SK-N-SH treated with all-trans-retinoic acid at 6 μM for 48 hours (cell line): ENCODE results near the gene ARHGAP26.

ENCODE experiments used
- ATAC-seq: fragments of 200-7000 bp; cut with Tn5 transposase; 3 replicates; pipeline ENCODE4 v1.9.1; 2020; ENCODE audit warnings: mild to moderate bottlenecking, moderate library complexity
- ARNTL ChIP-seq: fragments of 450-650 bp; formaldehyde crosslinking; IDR thresholded peaks from 2 replicates; pipeline ENCODE4 v1.5.0; 2020; ENCODE audit warnings: low read depth, mild to moderate bottlenecking, moderate library complexity, borderline replicate concordance
- BACH2 ChIP-seq: fragments of 250-450 bp; sonication (Bioruptor Pico); IDR thresholded peaks from 2 replicates; pipeline ENCODE4 v1.9.0; 2021; ENCODE audit warnings: mild to moderate bottlenecking, borderline replicate concordance
- GLIS3 ChIP-seq: fragments of 250-450 bp; sonication (Bioruptor Pico); IDR thresholded peaks from 2 replicates; pipeline ENCODE4 v1.5.0; 2020; ENCODE audit warnings: mild to moderate bottlenecking, moderate library complexity
- ISL1 ChIP-seq: fragments of 250-450 bp; sonication (Bioruptor Pico); IDR thresholded peaks from 2 replicates; pipeline ENCODE4 v2.1.2; 2022; ENCODE audit warnings: mild to moderate bottlenecking, moderate library complexity
- OSR1 ChIP-seq: fragments of 250-450 bp; sonication (Bioruptor Pico); IDR thresholded peaks from 2 replicates; pipeline ENCODE4 v1.8.0; 2022; ENCODE audit warnings: moderate library complexity, mild to moderate bottlenecking, inconsistent platforms
- PPARA ChIP-seq: fragments of 250-450 bp; sonication (Bioruptor Pico); IDR thresholded peaks from 2 replicates; pipeline ENCODE4 v1.5.0; 2020; ENCODE audit warnings: mild to moderate bottlenecking, borderline replicate concordance
- RARB ChIP-seq: fragments of 250-450 bp; sonication (Bioruptor Pico); IDR thresholded peaks from 2 replicates; pipeline ENCODE4 v1.8.0; 2021; ENCODE audit warnings: mild to moderate bottlenecking, moderate library complexity
- SNAI2 ChIP-seq: fragments of 250-450 bp; sonication (Bioruptor Pico); IDR thresholded peaks from 2 replicates; pipeline ENCODE4 v1.5.0; 2020; ENCODE audit warnings: mild to moderate bottlenecking, moderate library complexity
- TCF4 ChIP-seq: fragments of 250-450 bp; sonication (Bioruptor Pico); IDR thresholded peaks from 2 replicates; pipeline ENCODE4 v1.8.0; 2021; ENCODE audit warnings: mild to moderate bottlenecking, moderate library complexity, borderline replicate concordance
- TOX ChIP-seq: fragments of 250-450 bp; sonication (Bioruptor Pico); IDR thresholded peaks from 2 replicates; pipeline ENCODE4 v1.8.0; 2021; ENCODE audit warnings: mild to moderate bottlenecking, moderate library complexity, borderline replicate concordance
- ZC3H10 ChIP-seq: fragments of 250-450 bp; sonication (Bioruptor Pico); IDR thresholded peaks from 2 replicates; pipeline ENCODE4 v1.5.1; 2021; ENCODE audit warnings: mild to moderate bottlenecking, moderate library complexity
- ZFP3 ChIP-seq: fragments of 250-450 bp; sonication (Bioruptor Pico); IDR thresholded peaks from 2 replicates; pipeline ENCODE4 v1.5.0; 2020; ENCODE audit warnings: mild to moderate bottlenecking, moderate library complexity
- ZFP30 ChIP-seq: fragments of 450-650 bp; formaldehyde crosslinking; IDR thresholded peaks from 2 replicates; pipeline ENCODE4 v1.5.0; 2022; ENCODE audit warnings: mild to moderate bottlenecking, moderate library complexity
- ZNF565 ChIP-seq: fragments of 450-650 bp; formaldehyde crosslinking; conservative IDR thresholded peaks from 2 replicates; pipeline ENCODE4 v1.5.0; 2020; ENCODE audit warnings: low read depth, mild to moderate bottlenecking, moderate library complexity
- ZNF8 ChIP-seq: fragments of 450-650 bp; formaldehyde crosslinking; IDR thresholded peaks from 2 replicates; pipeline ENCODE4 v1.5.0; 2020; ENCODE audit warnings: mild to moderate bottlenecking, moderate library complexity
- TF ChIP-seq, protein P1 (sequence below): fragments of 250-450 bp; sonication (Bioruptor Pico); IDR thresholded peaks from 2 replicates; pipeline ENCODE4 v1.8.0; 2021; ENCODE audit warnings: low read depth, mild to moderate bottlenecking, moderate library complexity, borderline replicate concordance
- TF ChIP-seq, protein P2 (sequence below): fragments of 250-450 bp; sonication (Bioruptor Pico); IDR thresholded peaks from 2 replicates; pipeline ENCODE4 v1.8.0; 2020; ENCODE audit warnings: mild to moderate bottlenecking, moderate library complexity, borderline replicate concordance
- TF ChIP-seq, protein P3 (sequence below): fragments of 250-450 bp; sonication (Bioruptor Pico); IDR thresholded peaks from 2 replicates; pipeline ENCODE4 v1.5.0; 2020; ENCODE audit warnings: mild to moderate bottlenecking, moderate library complexity
- TF ChIP-seq, protein P4 (sequence below): fragments of 250-450 bp; sonication (Bioruptor Pico); IDR thresholded peaks from 2 replicates; pipeline ENCODE4 v1.5.1; 2020; ENCODE audit warnings: low read depth, mild to moderate bottlenecking, moderate library complexity
- TF ChIP-seq, protein P5 (sequence below): fragments of 250-450 bp; sonication (Bioruptor Pico); IDR thresholded peaks from 2 replicates; pipeline ENCODE4 v1.5.1; 2021; ENCODE audit warnings: mild to moderate bottlenecking, moderate library complexity

ARHGAP26 gene

DNA sequence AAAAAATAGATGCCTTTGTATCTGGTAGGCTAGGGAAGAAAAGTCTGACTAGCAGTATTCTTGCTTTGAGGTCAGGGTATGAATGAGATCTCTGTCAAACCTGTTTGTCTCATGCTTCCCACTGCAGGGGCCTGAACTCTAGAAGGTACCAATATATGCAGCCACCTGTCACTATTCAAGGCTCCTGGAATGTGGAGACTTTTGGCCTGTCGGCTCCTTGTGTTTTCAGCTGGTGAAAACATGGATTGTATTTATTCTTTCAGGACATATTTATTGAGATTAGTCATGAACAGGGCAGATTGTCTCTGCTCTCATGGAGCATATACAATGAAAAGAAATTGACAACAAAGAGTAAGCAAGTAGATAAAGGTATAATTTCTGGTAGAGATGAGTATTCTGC, 255.8 kb downstream of the ARHGAP26 start:
- TF ChIP-seq OSR1 (no peak), TOX (CRISPR knock-in tag) (no peak), ZFP3 (CRISPR knock-in tag) (no peak), ZNF8 (CRISPR knock-in tag) (no peak), ARNTL (CRISPR knock-in tag) (no peak), GLIS3 (CRISPR knock-in tag) (no peak), RARB (no peak), ISL1 (CRISPR knock-in tag) (no peak), TCF4 (CRISPR knock-in tag) (no peak), SNAI2 (CRISPR knock-in tag) (no peak), ZNF565 (CRISPR knock-in tag) (no peak), BACH2 (CRISPR knock-in tag) (no peak), PPARA (CRISPR knock-in tag) (no peak), ZFP30 (CRISPR knock-in tag) (no peak), ZC3H10 (no peak)
- TF ChIP-seq, protein P1, sequence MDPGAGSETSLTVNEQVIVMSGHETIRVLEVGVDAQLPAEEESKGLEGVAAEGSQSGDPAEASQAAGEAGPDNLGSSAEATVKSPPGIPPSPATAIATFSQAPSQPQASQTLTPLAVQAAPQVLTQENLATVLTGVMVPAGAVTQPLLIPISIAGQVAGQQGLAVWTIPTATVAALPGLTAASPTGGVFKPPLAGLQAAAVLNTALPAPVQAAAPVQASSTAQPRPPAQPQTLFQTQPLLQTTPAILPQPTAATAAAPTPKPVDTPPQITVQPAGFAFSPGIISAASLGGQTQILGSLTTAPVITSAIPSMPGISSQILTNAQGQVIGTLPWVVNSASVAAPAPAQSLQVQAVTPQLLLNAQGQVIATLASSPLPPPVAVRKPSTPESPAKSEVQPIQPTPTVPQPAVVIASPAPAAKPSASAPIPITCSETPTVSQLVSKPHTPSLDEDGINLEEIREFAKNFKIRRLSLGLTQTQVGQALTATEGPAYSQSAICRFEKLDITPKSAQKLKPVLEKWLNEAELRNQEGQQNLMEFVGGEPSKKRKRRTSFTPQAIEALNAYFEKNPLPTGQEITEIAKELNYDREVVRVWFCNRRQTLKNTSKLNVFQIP (CRISPR knock-in tag), result no peak
- TF ChIP-seq, protein P2, sequence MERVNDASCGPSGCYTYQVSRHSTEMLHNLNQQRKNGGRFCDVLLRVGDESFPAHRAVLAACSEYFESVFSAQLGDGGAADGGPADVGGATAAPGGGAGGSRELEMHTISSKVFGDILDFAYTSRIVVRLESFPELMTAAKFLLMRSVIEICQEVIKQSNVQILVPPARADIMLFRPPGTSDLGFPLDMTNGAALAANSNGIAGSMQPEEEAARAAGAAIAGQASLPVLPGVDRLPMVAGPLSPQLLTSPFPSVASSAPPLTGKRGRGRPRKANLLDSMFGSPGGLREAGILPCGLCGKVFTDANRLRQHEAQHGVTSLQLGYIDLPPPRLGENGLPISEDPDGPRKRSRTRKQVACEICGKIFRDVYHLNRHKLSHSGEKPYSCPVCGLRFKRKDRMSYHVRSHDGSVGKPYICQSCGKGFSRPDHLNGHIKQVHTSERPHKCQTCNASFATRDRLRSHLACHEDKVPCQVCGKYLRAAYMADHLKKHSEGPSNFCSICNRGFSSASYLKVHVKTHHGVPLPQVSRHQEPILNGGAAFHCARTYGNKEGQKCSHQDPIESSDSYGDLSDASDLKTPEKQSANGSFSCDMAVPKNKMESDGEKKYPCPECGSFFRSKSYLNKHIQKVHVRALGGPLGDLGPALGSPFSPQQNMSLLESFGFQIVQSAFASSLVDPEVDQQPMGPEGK, result no peak
- TF ChIP-seq, protein P3, sequence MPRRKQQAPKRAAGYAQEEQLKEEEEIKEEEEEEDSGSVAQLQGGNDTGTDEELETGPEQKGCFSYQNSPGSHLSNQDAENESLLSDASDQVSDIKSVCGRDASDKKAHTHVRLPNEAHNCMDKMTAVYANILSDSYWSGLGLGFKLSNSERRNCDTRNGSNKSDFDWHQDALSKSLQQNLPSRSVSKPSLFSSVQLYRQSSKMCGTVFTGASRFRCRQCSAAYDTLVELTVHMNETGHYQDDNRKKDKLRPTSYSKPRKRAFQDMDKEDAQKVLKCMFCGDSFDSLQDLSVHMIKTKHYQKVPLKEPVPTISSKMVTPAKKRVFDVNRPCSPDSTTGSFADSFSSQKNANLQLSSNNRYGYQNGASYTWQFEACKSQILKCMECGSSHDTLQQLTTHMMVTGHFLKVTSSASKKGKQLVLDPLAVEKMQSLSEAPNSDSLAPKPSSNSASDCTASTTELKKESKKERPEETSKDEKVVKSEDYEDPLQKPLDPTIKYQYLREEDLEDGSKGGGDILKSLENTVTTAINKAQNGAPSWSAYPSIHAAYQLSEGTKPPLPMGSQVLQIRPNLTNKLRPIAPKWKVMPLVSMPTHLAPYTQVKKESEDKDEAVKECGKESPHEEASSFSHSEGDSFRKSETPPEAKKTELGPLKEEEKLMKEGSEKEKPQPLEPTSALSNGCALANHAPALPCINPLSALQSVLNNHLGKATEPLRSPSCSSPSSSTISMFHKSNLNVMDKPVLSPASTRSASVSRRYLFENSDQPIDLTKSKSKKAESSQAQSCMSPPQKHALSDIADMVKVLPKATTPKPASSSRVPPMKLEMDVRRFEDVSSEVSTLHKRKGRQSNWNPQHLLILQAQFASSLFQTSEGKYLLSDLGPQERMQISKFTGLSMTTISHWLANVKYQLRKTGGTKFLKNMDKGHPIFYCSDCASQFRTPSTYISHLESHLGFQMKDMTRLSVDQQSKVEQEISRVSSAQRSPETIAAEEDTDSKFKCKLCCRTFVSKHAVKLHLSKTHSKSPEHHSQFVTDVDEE (CRISPR knock-in tag), result no peak
- TF ChIP-seq, protein P4, sequence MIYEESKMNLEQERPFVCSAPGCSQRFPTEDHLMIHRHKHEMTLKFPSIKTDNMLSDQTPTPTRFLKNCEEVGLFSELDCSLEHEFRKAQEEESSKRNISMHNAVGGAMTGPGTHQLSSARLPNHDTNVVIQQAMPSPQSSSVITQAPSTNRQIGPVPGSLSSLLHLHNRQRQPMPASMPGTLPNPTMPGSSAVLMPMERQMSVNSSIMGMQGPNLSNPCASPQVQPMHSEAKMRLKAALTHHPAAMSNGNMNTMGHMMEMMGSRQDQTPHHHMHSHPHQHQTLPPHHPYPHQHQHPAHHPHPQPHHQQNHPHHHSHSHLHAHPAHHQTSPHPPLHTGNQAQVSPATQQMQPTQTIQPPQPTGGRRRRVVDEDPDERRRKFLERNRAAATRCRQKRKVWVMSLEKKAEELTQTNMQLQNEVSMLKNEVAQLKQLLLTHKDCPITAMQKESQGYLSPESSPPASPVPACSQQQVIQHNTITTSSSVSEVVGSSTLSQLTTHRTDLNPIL (CRISPR knock-in tag), result no peak
- TF ChIP-seq, protein P5, sequence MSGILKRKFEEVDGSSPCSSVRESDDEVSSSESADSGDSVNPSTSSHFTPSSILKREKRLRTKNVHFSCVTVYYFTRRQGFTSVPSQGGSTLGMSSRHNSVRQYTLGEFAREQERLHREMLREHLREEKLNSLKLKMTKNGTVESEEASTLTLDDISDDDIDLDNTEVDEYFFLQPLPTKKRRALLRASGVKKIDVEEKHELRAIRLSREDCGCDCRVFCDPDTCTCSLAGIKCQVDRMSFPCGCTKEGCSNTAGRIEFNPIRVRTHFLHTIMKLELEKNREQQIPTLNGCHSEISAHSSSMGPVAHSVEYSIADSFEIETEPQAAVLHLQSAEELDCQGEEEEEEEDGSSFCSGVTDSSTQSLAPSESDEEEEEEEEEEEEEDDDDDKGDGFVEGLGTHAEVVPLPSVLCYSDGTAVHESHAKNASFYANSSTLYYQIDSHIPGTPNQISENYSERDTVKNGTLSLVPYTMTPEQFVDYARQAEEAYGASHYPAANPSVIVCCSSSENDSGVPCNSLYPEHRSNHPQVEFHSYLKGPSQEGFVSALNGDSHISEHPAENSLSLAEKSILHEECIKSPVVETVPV, result no peak
- ATAC-seq, result no peak

DNA sequence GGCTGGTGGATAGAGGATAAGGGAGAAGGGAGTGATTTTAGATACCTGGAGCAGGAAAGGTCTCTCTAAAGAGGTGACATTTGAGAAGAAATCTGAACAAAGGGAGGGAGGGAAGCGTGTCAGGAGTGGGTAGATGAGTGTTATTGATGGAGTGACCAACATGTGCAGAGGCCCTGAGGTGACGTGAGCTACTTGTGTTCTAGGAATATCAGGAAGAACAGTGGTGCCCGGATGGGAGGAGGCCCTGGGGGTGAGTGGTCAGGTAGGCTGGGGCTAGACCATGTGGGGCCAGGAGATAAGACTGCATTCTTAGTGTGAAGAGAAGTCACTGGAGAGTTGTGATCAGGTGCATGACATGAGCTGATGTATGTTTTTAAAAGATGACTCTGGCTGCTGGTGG, 256.2 kb downstream of the ARHGAP26 start:
- no peak for TF ChIP-seq ZFP3 (CRISPR knock-in tag)
- TF ChIP-seq, protein P3 (CRISPR knock-in tag), result no peak
- TF ChIP-seq, protein P2, result no peak
- TF ChIP-seq, protein P1 (CRISPR knock-in tag), result no peak
- TF ChIP-seq ZC3H10, result no peak
- TF ChIP-seq, protein P4 (CRISPR knock-in tag), result no peak
- TF ChIP-seq ISL1 (CRISPR knock-in tag), result no peak
- TF ChIP-seq, all 23 proteins: peak for 0
- no peak for ATAC-seq
